ENCODE results near the gene OPN1SW. TPM values are rescaled to one million over a fixed set of nuclear protein-coding genes. Genes with fewer than 3 reads are reported as not detected.

Gene OPN1SW
- total and polyA plus RNA-seq, 9 of the 15 experiments (the other 6 are each of a cell fraction or from before 2014, with no cell fraction given), result 0.84 to 1.0 TPM; not detected in 7

DNA sequence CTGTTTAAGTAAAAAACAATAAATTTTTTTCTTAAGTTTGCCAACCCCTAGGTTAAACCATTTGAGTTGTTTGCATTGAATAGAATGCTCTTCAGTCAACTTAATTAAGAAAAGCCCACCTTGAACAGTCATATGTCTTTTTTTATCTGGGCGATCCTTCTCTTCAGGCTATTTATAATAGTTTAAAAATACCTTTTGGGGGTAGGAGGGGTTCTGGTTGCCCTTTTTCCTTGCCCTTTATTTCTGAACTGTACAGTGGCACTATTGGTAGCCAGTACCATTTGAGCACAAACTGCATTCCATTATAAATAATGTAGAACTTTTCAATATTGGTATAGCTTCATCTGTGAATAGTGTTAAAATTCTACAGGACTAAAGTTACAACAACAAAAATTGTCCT lies 23.3 kb downstream of the OPN1SW start:
- H3K4me3 ChIP-seq, result no peak overlapping the region
- no peak for ATAC-seq
- TF ChIP-seq ZNF282 (CRISPR knock-in tag; IDR thresholded peaks at IDR 0.05) (no peak), ZSCAN29 (IDR thresholded peaks at IDR 0.05) (no peak)
- TF ChIP-seq, protein P1, sequence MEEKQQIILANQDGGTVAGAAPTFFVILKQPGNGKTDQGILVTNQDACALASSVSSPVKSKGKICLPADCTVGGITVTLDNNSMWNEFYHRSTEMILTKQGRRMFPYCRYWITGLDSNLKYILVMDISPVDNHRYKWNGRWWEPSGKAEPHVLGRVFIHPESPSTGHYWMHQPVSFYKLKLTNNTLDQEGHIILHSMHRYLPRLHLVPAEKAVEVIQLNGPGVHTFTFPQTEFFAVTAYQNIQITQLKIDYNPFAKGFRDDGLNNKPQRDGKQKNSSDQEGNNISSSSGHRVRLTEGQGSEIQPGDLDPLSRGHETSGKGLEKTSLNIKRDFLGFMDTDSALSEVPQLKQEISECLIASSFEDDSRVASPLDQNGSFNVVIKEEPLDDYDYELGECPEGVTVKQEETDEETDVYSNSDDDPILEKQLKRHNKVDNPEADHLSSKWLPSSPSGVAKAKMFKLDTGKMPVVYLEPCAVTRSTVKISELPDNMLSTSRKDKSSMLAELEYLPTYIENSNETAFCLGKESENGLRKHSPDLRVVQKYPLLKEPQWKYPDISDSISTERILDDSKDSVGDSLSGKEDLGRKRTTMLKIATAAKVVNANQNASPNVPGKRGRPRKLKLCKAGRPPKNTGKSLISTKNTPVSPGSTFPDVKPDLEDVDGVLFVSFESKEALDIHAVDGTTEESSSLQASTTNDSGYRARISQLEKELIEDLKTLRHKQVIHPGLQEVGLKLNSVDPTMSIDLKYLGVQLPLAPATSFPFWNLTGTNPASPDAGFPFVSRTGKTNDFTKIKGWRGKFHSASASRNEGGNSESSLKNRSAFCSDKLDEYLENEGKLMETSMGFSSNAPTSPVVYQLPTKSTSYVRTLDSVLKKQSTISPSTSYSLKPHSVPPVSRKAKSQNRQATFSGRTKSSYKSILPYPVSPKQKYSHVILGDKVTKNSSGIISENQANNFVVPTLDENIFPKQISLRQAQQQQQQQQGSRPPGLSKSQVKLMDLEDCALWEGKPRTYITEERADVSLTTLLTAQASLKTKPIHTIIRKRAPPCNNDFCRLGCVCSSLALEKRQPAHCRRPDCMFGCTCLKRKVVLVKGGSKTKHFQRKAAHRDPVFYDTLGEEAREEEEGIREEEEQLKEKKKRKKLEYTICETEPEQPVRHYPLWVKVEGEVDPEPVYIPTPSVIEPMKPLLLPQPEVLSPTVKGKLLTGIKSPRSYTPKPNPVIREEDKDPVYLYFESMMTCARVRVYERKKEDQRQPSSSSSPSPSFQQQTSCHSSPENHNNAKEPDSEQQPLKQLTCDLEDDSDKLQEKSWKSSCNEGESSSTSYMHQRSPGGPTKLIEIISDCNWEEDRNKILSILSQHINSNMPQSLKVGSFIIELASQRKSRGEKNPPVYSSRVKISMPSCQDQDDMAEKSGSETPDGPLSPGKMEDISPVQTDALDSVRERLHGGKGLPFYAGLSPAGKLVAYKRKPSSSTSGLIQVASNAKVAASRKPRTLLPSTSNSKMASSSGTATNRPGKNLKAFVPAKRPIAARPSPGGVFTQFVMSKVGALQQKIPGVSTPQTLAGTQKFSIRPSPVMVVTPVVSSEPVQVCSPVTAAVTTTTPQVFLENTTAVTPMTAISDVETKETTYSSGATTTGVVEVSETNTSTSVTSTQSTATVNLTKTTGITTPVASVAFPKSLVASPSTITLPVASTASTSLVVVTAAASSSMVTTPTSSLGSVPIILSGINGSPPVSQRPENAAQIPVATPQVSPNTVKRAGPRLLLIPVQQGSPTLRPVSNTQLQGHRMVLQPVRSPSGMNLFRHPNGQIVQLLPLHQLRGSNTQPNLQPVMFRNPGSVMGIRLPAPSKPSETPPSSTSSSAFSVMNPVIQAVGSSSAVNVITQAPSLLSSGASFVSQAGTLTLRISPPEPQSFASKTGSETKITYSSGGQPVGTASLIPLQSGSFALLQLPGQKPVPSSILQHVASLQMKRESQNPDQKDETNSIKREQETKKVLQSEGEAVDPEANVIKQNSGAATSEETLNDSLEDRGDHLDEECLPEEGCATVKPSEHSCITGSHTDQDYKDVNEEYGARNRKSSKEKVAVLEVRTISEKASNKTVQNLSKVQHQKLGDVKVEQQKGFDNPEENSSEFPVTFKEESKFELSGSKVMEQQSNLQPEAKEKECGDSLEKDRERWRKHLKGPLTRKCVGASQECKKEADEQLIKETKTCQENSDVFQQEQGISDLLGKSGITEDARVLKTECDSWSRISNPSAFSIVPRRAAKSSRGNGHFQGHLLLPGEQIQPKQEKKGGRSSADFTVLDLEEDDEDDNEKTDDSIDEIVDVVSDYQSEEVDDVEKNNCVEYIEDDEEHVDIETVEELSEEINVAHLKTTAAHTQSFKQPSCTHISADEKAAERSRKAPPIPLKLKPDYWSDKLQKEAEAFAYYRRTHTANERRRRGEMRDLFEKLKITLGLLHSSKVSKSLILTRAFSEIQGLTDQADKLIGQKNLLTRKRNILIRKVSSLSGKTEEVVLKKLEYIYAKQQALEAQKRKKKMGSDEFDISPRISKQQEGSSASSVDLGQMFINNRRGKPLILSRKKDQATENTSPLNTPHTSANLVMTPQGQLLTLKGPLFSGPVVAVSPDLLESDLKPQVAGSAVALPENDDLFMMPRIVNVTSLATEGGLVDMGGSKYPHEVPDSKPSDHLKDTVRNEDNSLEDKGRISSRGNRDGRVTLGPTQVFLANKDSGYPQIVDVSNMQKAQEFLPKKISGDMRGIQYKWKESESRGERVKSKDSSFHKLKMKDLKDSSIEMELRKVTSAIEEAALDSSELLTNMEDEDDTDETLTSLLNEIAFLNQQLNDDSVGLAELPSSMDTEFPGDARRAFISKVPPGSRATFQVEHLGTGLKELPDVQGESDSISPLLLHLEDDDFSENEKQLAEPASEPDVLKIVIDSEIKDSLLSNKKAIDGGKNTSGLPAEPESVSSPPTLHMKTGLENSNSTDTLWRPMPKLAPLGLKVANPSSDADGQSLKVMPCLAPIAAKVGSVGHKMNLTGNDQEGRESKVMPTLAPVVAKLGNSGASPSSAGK (IDR thresholded peaks at IDR 0.05), result no peak

More for the DNA sequence above, 23.3 kb downstream of the OPN1SW start:
- ChIA-PET POLR2A (interaction anchor here (2.2 to 12.2 kb wide), 2 partner anchors 14 to 31 kb away, joined by 8 to 216 read pairs; partner anchors contain the start of gene CALU), CTCF (ENCODE audit: low intra/inter-chr PET ratio) (no interaction called here)
- peaks cover 0 to 6% of the 10 kb centered on the region in 2 experiments; a peak in 2 of 5 replicates for H3K4me1 ChIP-seq (replicated peaks in 1 of 2; ENCODE audit: control insufficient read depth in 2 of 2, insufficient read depth in 2 of 2, low read length in 2 of 2)
- 86% methylated on average over 1 of the region's 1 CpG for WGBS (ENCODE audit: insufficient coverage, low coverage, missing lambda C conversion rate)
- H3K27me3 ChIP-seq (ENCODE audit: control insufficient read depth in 2 of 2, insufficient read depth in 2 of 2, low read length in 2 of 2), result no peaks in the 10 kb centered on the region
- H2AFZ ChIP-seq (ENCODE audit: low read depth, low read length), result no peak overlapping the region
- no peak overlapping the region for H3K9ac ChIP-seq (ENCODE audit: insufficient read depth in 1 of 2, low read depth in 2 of 2, low read length in 2 of 2)
- intact Hi-C loops (cut with micrococcal nuclease), result loop anchor here (10.0 kb wide), 1 partner anchor 277 kb away; the partner anchor contains the start of gene METTL2B
- no peak overlapping the region for H3K4me2 ChIP-seq (ENCODE audit: insufficient read depth, low read length)
- peaks cover 96% of the 10 kb centered on the region for H3K36me3 ChIP-seq (ENCODE audit: control insufficient read depth, insufficient read depth, low read length)
- H3K27ac ChIP-seq (ENCODE audit: extremely low read depth, low read depth, low read length), result no peak overlapping the region
- peaks cover 5% of the 10 kb centered on the region for H3K9me1 ChIP-seq (ENCODE audit: control insufficient read depth, insufficient read depth, low read length)
- H3K9me3 ChIP-seq (replicated peaks; ENCODE audit: control insufficient read depth, insufficient read depth, low read depth, low read length), result no peaks in the 10 kb centered on the region
- no TSS peak for BruUV-seq (replicated peaks)
- peaks cover 80% of the 10 kb centered on the region for H3K79me2 ChIP-seq (ENCODE audit: control insufficient read depth, insufficient read depth, low read length)
- in situ Hi-C loops (cut with MboI), result no loop called here
- no peak for FAIRE-seq
- no peak for DNase-seq (ENCODE audit: extremely low read depth in 1 of 4, low spot score in 3 of 4)
- H4K20me1 ChIP-seq (replicated peaks; ENCODE audit: control insufficient read depth, insufficient read depth, low read length), result peaks cover 24% of the 10 kb centered on the region

Measured in K562 (cell line).